RWPE2 (cell line): ENCODE results near the gene EFCAB12.

ENCODE experiments used
- ATAC-seq: fragments of 200-7000 bp; cut with Tn5 transposase; 3 replicates; pipeline ENCODE4 v1.9.1; 2021; ENCODE audit warnings: low read depth
- DNase-seq: peaks from one replicate; pipeline ENCODE4 v3.0.0-alpha.2; 2020; ENCODE audit warnings: low spot score
- H3K27ac ChIP-seq: fragments of 450-650 bp; 2 replicates; pipeline ENCODE4 v1.5.1; 2017; ENCODE audit warnings: mild to moderate bottlenecking; ENCODE audit not compliant: poor library complexity, severe bottlenecking
- H3K27me3 ChIP-seq: fragments of 250-450 bp; sonication (Bioruptor Pico); 2 replicates; pipeline ENCODE4 v1.5.1; 2021; ENCODE audit warnings: mild to moderate bottlenecking, moderate library complexity; ENCODE audit not compliant: insufficient read depth, poor library complexity, severe bottlenecking
- H3K36me3 ChIP-seq: fragments of 250-450 bp; sonication (Bioruptor Pico); 2 replicates; pipeline ENCODE4 v1.5.1; 2020; ENCODE audit warnings: low read depth, mild to moderate bottlenecking, moderate library complexity
- H3K4me1 ChIP-seq: fragments of 250-450 bp; sonication (Bioruptor Pico); 2 replicates; pipeline ENCODE4 v1.5.1; 2021; ENCODE audit warnings: mild to moderate bottlenecking, moderate library complexity; ENCODE audit not compliant: insufficient read depth, poor library complexity, severe bottlenecking
- H3K4me3 ChIP-seq: fragments of 250-450 bp; sonication (Bioruptor Pico); 2 replicates; pipeline ENCODE4 v1.5.1; 2021; ENCODE audit warnings: mild to moderate bottlenecking, moderate library complexity; ENCODE audit not compliant: severe bottlenecking
- H3K9me3 ChIP-seq: fragments of 250-450 bp; sonication (Bioruptor Pico); 2 replicates; pipeline ENCODE4 v1.5.1; 2021; ENCODE audit warnings: mild to moderate bottlenecking, moderate library complexity; ENCODE audit not compliant: severe bottlenecking
- TF ChIP-seq, protein P1 (sequence below): fragments of 450-650 bp; IDR thresholded peaks from one replicate; pipeline ENCODE4 v1.5.1; 2017; ENCODE audit warnings: mild to moderate bottlenecking, moderate library complexity; ENCODE audit not compliant: poor library complexity, severe bottlenecking

EFCAB12 gene

GRCh38 chr3:129428376-129429079 is at the start of gene EFCAB12:
Gene EFCAB12 (minus strand): TSS chr3:129428636. CDS start chr3:129428488, 148 bp downstream.
- Histone ChIP-seq H3K9me3 (no peaks in the 10 kb centered on the region), H3K4me3 (peak within 1 kb of the TSS; percentile 30), H3K27me3 (no peaks in the 10 kb centered on the region), H3K4me1 (no peaks in the 10 kb centered on the region), H3K36me3 (peaks cover 28% of the 10 kb centered on the region), H3K27ac (no peak within 1 kb of the TSS)
- ATAC-seq: peak; percentile 98
- peak; percentile 91 for DNase-seq
- TF ChIP-seq, protein P1, sequence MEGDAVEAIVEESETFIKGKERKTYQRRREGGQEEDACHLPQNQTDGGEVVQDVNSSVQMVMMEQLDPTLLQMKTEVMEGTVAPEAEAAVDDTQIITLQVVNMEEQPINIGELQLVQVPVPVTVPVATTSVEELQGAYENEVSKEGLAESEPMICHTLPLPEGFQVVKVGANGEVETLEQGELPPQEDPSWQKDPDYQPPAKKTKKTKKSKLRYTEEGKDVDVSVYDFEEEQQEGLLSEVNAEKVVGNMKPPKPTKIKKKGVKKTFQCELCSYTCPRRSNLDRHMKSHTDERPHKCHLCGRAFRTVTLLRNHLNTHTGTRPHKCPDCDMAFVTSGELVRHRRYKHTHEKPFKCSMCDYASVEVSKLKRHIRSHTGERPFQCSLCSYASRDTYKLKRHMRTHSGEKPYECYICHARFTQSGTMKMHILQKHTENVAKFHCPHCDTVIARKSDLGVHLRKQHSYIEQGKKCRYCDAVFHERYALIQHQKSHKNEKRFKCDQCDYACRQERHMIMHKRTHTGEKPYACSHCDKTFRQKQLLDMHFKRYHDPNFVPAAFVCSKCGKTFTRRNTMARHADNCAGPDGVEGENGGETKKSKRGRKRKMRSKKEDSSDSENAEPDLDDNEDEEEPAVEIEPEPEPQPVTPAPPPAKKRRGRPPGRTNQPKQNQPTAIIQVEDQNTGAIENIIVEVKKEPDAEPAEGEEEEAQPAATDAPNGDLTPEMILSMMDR: no peak

DNA sequence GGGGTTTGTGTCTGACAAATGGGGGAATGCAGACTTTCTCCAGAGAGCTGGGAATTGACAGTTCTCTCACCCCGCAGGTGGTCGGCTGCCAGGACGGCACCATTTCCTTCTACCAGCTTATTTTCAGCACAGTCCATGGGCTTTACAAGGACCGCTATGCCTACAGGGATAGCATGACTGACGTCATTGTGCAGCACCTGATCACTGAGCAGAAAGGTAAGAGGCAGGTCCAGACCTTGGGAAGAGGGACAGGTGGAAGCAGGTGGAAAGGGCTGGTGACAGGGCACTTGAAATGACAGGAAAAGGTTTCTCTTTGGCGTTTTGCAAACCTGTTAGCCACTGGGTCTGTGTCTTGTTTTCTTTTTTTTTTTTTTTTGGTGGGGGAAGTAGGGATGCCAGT is 48.1 kb upstream of the EFCAB12 start:
- ATAC-seq (no peak), DNase-seq (no peak)
- peaks cover 2% of the 10 kb centered on the region for H3K4me1 ChIP-seq
- H3K4me3 ChIP-seq: no peak overlapping the region
- no peak overlapping the region for H3K27ac ChIP-seq
- TF ChIP-seq, protein P1: no peak
- H3K27me3 ChIP-seq: no peaks in the 10 kb centered on the region
- no peaks in the 10 kb centered on the region for H3K9me3 ChIP-seq
- peaks cover 17% of the 10 kb centered on the region for H3K36me3 ChIP-seq

GRCh38 chr3:129475863-129476262 is 47.4 kb upstream of the EFCAB12 start:
- no peak for DNase-seq
- no peaks in the 10 kb centered on the region for H3K9me3 ChIP-seq
- peaks cover 17% of the 10 kb centered on the region for H3K36me3 ChIP-seq
- H3K4me3 ChIP-seq: no peak overlapping the region
- no peak for ATAC-seq
- H3K4me1 ChIP-seq: no peaks in the 10 kb centered on the region
- no peaks in the 10 kb centered on the region for H3K27me3 ChIP-seq
- H3K27ac ChIP-seq: no peak overlapping the region
- TF ChIP-seq, protein P1: no peak

- Histone ChIP-seq H3K27me3 (no peaks in the 10 kb centered on the region), H3K27ac (no peak overlapping the region), H3K4me3 (no peak overlapping the region), H3K36me3 (peaks cover 16% of the 10 kb centered on the region), H3K4me1 (no peaks in the 10 kb centered on the region), H3K9me3 (no peaks in the 10 kb centered on the region)
- DNase-seq (no peak), ATAC-seq (no peak)
- TF ChIP-seq, protein P1: no peak
These were observed 46.8 kb upstream of the EFCAB12 start for GRCh38 chr3:129474984-129475804.
